HG02798 (cell line): ENCODE data around the gene PSMB10.

ENCODE experiments used
- ATAC-seq: cut with Tn5 transposase; IDR thresholded peaks from one replicate; pipeline ENCODE4 v1.9.1; 2021; ENCODE audit warnings: mild to moderate bottlenecking; ENCODE audit not compliant: unreplicated experiment, poor library complexity

The PSMB10 gene

DNA sequence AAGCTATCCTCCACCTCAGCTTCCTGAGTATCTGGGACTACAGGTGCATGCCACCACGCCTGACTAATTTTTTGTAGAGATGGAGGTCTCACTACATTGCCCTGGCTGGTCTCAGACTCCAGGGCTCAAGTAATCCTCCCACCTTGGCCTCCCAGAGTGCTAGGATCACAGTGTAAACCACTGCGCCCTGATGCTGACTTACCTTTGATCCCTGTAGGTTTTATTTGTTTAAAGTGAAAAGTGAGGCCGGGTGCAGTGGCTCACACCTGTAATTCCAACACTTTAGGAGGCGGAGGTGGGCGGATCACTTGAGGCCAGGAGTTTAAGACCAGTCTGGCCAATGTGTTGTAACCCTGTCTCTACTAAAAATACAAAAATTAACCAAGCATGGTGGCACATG lies 34.9 kb downstream of the PSMB10 start:
- no peak for ATAC-seq

DNA sequence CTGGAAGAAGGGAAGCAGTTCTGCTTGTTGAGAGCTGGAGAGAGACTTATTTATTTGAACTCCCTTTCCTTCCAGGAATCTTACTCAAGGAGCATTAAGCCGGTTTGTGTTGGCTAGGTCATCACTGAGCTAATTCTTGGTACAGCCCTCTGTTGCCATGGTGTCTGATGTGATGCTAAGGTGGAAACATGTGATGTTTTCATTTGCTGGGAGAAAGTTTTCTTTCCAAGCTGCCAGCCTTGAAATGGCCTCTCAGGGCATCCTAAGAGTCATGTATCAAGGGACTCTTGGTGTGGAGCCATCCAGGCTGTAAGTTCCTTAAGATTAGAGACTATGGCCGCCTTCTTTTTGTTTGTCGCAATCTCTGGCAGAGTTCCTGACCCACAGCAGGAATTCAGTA lies 39.4 kb downstream of the PSMB10 start:
- ATAC-seq: no peak

DNA sequence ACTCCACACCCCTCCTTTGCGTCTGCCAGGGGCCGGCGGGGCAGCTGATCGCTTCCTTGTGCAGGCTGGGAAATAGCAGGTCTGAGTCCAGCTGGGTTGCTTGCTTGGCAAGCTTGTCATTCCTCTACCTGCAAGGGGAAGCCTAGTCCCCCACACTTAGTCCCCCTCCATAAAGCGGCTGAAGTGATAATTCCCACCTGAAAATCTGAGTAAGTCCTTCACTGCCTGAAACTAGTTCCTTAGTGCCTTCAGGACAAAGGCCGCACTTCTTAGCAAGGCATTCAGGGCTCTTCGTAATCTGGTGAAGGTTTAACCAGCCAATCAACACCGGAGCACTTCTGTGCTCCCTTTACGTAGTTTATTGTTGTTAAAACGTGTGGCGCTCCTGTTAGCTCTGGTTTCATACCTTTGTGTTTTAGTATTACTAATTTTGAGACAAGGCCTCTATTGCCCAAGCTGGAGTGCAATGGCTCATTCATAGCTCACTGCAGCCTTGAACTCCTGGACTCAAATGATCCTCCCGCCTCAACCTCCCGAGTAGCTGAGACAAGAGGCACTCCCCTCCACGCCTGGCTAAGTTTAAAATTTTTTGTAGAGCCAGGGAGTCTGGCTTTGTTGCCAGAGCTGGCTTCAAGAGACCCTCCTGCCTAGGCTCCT lies 42.8 kb downstream of the PSMB10 start:
- ATAC-seq: no peak

DNA sequence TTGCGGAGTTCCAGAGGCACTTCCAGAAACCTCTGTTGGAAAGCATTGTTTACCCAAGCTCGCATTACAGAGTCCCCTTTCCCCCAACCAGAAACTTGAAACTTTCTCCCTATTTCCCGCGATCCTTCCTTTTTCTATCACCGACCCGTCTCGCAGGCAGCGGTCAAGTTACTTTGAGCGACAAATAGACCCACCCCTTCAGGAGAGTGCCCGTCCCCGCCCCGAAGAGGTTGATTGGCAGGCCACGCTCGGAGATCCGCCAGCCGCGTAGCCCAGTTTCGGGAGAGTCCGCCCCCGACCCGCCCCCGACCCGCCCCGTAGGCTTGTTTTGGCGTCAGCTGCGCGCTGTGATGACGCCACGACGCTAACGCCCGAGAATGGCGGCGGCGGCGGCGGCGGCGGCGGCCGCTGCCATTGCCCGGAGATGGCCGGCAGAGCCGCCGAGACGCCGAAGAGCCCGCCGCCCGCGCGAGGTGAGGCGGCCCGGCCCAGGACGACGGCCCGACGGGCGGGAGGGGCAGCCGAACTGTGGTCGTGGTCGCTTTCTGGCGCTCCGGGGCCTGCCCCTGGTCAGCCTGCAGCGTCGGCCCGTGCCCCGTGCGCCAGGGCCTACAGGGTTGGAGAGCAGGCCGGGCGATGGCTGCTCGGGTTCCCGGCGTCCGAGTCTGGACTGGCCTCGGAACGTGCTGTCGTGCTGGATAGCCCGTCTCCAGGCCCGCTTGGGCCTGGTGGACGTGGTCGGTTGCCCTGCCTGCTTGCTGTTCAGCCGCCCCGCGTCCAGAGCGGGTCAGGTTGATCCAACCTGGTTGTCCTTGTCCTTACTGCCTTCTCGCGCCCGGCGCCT lies 43.5 kb downstream of the PSMB10 start, which contains the start of gene PSKH1:
PSKH1 (plus strand) TSS at position 356 of the 844 bp plus-strand sequence. CDS start 15,496 bp downstream, outside the sequence.
- ATAC-seq: peak; percentile 95

DNA sequence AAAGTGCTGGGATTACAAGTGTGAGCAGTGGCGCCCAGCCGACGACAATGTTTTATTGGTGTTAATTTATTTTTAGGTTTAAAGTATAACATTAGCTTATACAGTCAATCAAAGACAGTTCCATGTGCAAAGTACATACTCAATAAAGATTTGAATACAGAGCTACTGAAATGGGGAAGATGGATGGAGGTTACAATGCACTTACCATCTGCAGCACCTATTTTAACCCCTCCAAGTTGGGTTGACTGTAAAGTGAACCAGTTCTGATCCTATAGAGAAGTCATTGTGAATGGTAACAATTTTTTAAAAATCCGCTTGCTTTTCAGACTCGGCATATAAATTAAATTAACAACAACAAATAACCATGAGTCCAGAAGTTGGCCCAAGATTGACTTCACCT lies 44.3 kb downstream of the PSMB10 start:
- ATAC-seq: no peak

DNA sequence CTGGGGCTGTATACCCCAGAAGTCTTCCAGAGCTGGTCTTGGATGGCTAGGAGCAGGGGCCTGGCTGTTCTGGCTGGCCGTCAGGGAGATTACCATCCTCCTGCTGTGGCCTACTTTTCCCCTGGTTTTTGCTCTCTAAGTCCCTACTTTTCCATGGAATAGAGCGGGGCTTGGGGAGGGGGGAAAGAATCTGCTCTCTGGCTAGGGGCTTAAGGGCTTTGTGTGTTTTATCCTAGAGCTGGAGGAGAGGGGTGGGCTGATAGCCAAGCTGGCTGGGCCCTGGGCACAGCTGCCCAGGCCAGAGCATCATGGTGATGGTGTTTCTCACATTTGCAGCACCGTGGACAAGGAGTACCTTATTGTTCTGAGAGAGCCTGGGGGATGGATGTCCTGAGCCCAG lies 48.3 kb downstream of the PSMB10 start:
- ATAC-seq: no peak

DNA sequence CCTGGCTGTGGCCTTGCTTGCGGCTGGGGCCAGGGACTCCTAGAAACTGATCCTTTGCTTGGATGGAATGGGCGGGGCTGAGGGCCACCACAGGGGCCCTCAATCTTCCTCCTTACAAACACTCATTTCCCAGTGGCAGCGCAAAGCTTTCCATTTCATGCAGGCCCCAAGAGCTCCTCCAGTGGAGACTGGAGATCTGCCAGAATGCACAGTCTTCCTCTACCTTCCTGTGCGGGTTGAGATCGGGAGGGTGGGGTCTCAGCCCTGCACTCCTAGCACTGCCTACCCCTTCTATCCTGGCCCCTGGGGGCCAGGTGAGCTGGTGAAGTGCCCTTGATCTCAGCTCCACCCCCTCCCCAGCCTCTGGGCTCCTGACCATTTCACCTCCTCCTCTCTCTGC lies 50.3 kb downstream of the PSMB10 start:
- no peak for ATAC-seq

DNA sequence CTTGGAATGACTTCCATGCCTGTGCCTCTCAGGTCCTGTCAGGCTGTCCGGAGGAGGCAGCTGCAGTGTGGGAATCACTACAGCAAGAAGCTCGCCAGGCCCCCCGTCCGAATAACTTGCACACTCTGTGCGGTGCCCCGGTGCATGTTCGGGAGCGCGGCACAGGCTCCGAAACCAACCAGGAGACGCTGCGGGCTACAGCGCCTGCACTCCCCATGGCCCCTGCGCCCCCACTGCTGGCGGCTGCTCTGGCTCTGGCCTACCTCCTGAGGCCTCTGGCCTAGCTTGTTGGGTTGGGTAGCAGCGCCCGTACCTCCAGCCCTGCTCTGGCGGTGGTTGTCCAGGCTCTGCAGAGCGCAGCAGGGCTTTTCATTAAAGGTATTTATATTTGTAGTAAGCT lies 50.7 kb downstream of the PSMB10 start:
- ATAC-seq: no peak

DNA sequence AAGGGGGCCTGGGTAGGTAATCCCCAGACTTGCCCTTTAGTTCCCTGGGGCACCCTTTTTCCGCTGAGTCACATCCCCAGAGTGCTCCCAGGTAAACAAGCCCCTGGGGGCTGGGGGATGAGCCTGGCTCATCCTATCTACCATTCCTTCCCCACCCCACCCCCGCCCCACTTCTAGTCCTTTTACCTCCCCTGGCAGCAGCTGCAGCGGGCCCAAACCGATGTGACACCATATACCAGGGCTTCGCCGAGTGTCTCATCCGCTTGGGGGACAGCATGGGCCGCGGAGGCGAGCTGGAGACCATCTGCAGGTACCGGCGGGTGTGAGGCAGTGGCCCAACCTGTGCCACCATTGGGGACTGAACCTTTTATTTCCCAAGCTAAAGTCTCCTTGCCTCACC lies 51.1 kb downstream of the PSMB10 start:
- ATAC-seq: no peak

DNA sequence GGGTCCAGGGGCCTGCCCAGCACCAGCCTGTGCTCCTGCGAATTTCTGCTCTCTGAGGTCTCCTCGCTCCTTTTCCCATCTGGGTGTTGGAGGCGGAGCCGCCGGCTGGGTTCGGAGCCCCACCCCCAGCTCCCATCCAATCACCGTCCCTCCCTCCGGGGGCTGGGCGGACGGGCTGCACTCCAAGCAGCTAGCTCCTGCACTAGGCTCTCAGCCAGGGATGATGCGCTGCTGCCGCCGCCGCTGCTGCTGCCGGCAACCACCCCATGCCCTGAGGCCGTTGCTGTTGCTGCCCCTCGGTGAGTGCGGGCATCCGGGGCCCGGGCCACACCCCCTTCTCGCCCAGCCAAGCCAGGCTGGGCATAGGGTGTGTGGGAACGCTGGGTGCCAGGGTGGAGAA lies 52.0 kb downstream of the PSMB10 start, which contains the start of gene NRN1L:
NRN1L (plus strand) TSS at position 202 of the 400 bp plus-strand sequence; CDS start at position 221, 19 bp downstream.
- no peak for ATAC-seq
